HEK293 (cell line): Measurements from ENCODE around the gene PDE4D.
A peak's percentile ranks its signal among the peaks of the same experiment; 100 is the strongest.

Source experiments
- CTCF ChIA-PET: fragments of 350-600 bp; formaldehyde crosslinking; extraction: SDS; loops from one replicate; lab custom pipeline; 2021; ENCODE audit warnings: antibody characterized with exemption; lab: Yijun Ruan, JAX
- POLR2A ChIA-PET: fragments of 300-600 bp; formaldehyde crosslinking; extraction: SDS; loops from one replicate; lab custom pipeline; 2020; ENCODE audit warnings: antibody characterized with exemption, inconsistent platforms; lab: Yijun Ruan, JAX
- H3K27ac ChIP-seq: fragments of 200-500 bp; sonication (Bioruptor generic); 2 replicates; pipeline ENCODE4 v1.5.1; 2014; ENCODE audit warnings: low read depth, low read length, control low read depth, inconsistent platforms; ENCODE audit errors: extremely low read depth
- H3K36me3 ChIP-seq, 2 experiments: fragments of 200-500 bp in 1 of 2; sonication (Bioruptor generic) in 1 of 2; 1 replicate in 1 of 2; 2 replicates in 1 of 2; pipeline ENCODE4 v1.5.1; 2014 to 2017; ENCODE audit warnings: inconsistent platforms in 2 of 2, low read length in 2 of 2; ENCODE audit not compliant: control insufficient read depth in 2 of 2, insufficient read depth in 1 of 2
- H3K4me1 ChIP-seq: fragments of 200-500 bp; sonication (Bioruptor generic); 2 replicates; pipeline ENCODE4 v1.5.1; 2014; ENCODE audit warnings: mild to moderate bottlenecking, low read length, inconsistent platforms; ENCODE audit not compliant: control insufficient read depth, insufficient read depth
- H3K4me3 ChIP-seq: 2 replicates; pipeline ENCODE4 v1.5.1; 2011; ENCODE audit warnings: low read depth, mild to moderate bottlenecking, control low read depth, low read length, moderate library complexity
- H3K9me3 ChIP-seq: fragments of 200-500 bp; sonication (Bioruptor generic); 2 replicates; pipeline ENCODE4 v1.5.1; 2014; ENCODE audit warnings: low read depth, low read length, inconsistent platforms; ENCODE audit not compliant: control insufficient read depth, insufficient read depth
- ATF2 ChIP-seq: fragments of 450-650 bp; formaldehyde crosslinking; IDR thresholded peaks from 2 replicates; pipeline ENCODE4 v1.5.1; 2016; ENCODE audit warnings: missing biosample characterization, missing genetic modification characterization, low read depth
- CTCF ChIP-seq: fragments of 450-650 bp; formaldehyde crosslinking; IDR thresholded peaks from 2 replicates; pipeline ENCODE4 v1.5.1; 2016; ENCODE audit warnings: missing biosample characterization, missing genetic modification characterization
- HIC1 ChIP-seq: fragments of 450-650 bp; formaldehyde crosslinking; IDR thresholded peaks from 2 replicates; pipeline ENCODE4 v1.5.1; 2016; ENCODE audit warnings: missing biosample characterization, missing genetic modification characterization
- RBAK ChIP-seq: fragments of 450-650 bp; formaldehyde crosslinking; IDR thresholded peaks from 2 replicates; pipeline ENCODE4 v1.5.1; 2016; ENCODE audit warnings: missing biosample characterization, missing genetic modification characterization
- REPIN1 ChIP-seq: fragments of 450-650 bp; formaldehyde crosslinking; IDR thresholded peaks from 2 replicates; pipeline ENCODE4 v1.5.1; 2017; ENCODE audit warnings: missing biosample characterization, missing genetic modification characterization, low read depth
- SCRT1 ChIP-seq: fragments of 450-650 bp; formaldehyde crosslinking; IDR thresholded peaks from 2 replicates; pipeline ENCODE4 v1.5.1; 2016; ENCODE audit warnings: missing biosample characterization, missing genetic modification characterization, borderline replicate concordance
- SCRT2 ChIP-seq: fragments of 450-650 bp; formaldehyde crosslinking; IDR thresholded peaks from 2 replicates; pipeline ENCODE4 v1.5.1; 2016; ENCODE audit warnings: missing biosample characterization, missing genetic modification characterization
- ZFP69B ChIP-seq: fragments of 450-650 bp; formaldehyde crosslinking; IDR thresholded peaks from 2 replicates; pipeline ENCODE4 v1.5.1; 2016; ENCODE audit warnings: missing biosample characterization, missing genetic modification characterization
- ZNF114 ChIP-seq: fragments of 450-650 bp; formaldehyde crosslinking; IDR thresholded peaks from 2 replicates; pipeline ENCODE4 v1.5.0; 2017; ENCODE audit warnings: missing biosample characterization, missing genetic modification characterization
- ZNF132 ChIP-seq: fragments of 450-650 bp; formaldehyde crosslinking; IDR thresholded peaks from 2 replicates; pipeline ENCODE4 v1.5.1; 2017; ENCODE audit warnings: missing biosample characterization, missing genetic modification characterization, borderline replicate concordance
- ZNF169 ChIP-seq: fragments of 450-650 bp; formaldehyde crosslinking; IDR thresholded peaks from 2 replicates; pipeline ENCODE4 v1.5.1; 2016; ENCODE audit warnings: missing biosample characterization, missing genetic modification characterization
- ZNF23 ChIP-seq: fragments of 450-650 bp; formaldehyde crosslinking; IDR thresholded peaks from 2 replicates; pipeline ENCODE4 v1.5.1; 2016; ENCODE audit warnings: missing biosample characterization, missing genetic modification characterization, borderline replicate concordance
- ZNF239 ChIP-seq: fragments of 450-650 bp; formaldehyde crosslinking; IDR thresholded peaks from 2 replicates; pipeline ENCODE4 v1.5.1; 2016; ENCODE audit warnings: missing biosample characterization, missing genetic modification characterization
- ZNF302 ChIP-seq: fragments of 450-650 bp; formaldehyde crosslinking; IDR thresholded peaks from 2 replicates; pipeline ENCODE4 v1.5.1; 2016; ENCODE audit warnings: missing biosample characterization, missing genetic modification characterization, low read depth
- ZNF585B ChIP-seq: fragments of 450-650 bp; formaldehyde crosslinking; IDR thresholded peaks from 2 replicates; pipeline ENCODE4 v1.5.1; 2016; ENCODE audit warnings: missing biosample characterization, missing genetic modification characterization
- ZNF639 ChIP-seq: fragments of 450-650 bp; formaldehyde crosslinking; IDR thresholded peaks from 2 replicates; pipeline ENCODE4 v1.5.1; 2016; ENCODE audit warnings: missing biosample characterization, missing genetic modification characterization
- ZNF654 ChIP-seq: fragments of 450-650 bp; formaldehyde crosslinking; IDR thresholded peaks from 2 replicates; pipeline ENCODE4 v1.5.1; 2016; ENCODE audit warnings: low read depth, missing biosample characterization, missing genetic modification characterization
- ZNF692 ChIP-seq: fragments of 450-650 bp; formaldehyde crosslinking; IDR thresholded peaks from 2 replicates; pipeline ENCODE4 v1.5.1; 2016; ENCODE audit warnings: missing biosample characterization, missing genetic modification characterization
- ZNF701 ChIP-seq: fragments of 450-650 bp; formaldehyde crosslinking; IDR thresholded peaks from 2 replicates; pipeline ENCODE4 v1.5.1; 2016; ENCODE audit warnings: missing biosample characterization, missing genetic modification characterization
- ZNF76 ChIP-seq: fragments of 450-650 bp; formaldehyde crosslinking; IDR thresholded peaks from 2 replicates; pipeline ENCODE4; 2016; ENCODE audit warnings: low read depth, missing biosample characterization, missing genetic modification characterization, borderline replicate concordance
- ZXDB ChIP-seq: fragments of 450-650 bp; formaldehyde crosslinking; IDR thresholded peaks from 2 replicates; pipeline ENCODE4 v1.5.1; 2016; ENCODE audit warnings: missing biosample characterization, missing genetic modification characterization

Gene PDE4D

GRCh38 chr5:59387127-59387526, 506.4 kb downstream of the PDE4D start:
- Histone ChIP-seq H3K4me1 (no peaks in the 10 kb centered on the region), H3K27ac (no peak overlapping the region), H3K9me3 (no peaks in the 10 kb centered on the region), H3K4me3 (no peak overlapping the region), H3K36me3 (no peaks in the 10 kb centered on the region)
- peak; percentile 62; the same call in 1 of the 2 replicates for TF ChIP-seq SCRT1 (tag by site-specific recombination)
- no peak for TF ChIP-seq ZNF701 (tag by site-specific recombination)
- TF ChIP-seq ZNF23 = no peak
- no peak for TF ChIP-seq ZNF585B (tag by site-specific recombination)
- TF ChIP-seq SCRT2 = peak; percentile 83
- POLR2A ChIA-PET = no interaction called here
- CTCF ChIA-PET = interaction anchor here (0.5 to 6.8 kb wide), 8 partner anchors 9 to 426 kb away, joined by 3 to 68 read pairs (median 16); no protein-coding TSS in a partner anchor

- TF ChIP-seq ZNF239 (tag by site-specific recombination) = no peak
- TF ChIP-seq ZNF76 (tag by site-specific recombination) = no peak
- no peak for TF ChIP-seq ZNF302
- no peak for TF ChIP-seq REPIN1 (tag by site-specific recombination)
- no peak for TF ChIP-seq ZXDB (tag by site-specific recombination)
- TF ChIP-seq ZNF692 (tag by site-specific recombination) = no peak
- no peak for TF ChIP-seq SCRT2
- no peak for TF ChIP-seq ZFP69B (tag by site-specific recombination)
- TF ChIP-seq CTCF (tag by site-specific recombination) = no peak
- no peak for TF ChIP-seq RBAK
- no peak for TF ChIP-seq ZNF639 (tag by site-specific recombination)
- no peak for TF ChIP-seq ATF2 (tag by site-specific recombination)
- TF ChIP-seq ZNF114 = no peak
- TF ChIP-seq ZNF169 (tag by site-specific recombination) = no peak
- no peak for TF ChIP-seq HIC1
- TF ChIP-seq ZNF132 = no peak
- no peak for TF ChIP-seq ZNF654
- TF ChIP-seq, all 188 proteins: peak for 0
- POLR2A ChIA-PET = no interaction called here
- CTCF ChIA-PET = interaction anchor here (0.6 to 6.2 kb wide), 3 partner anchors 9 to 411 kb away, joined by 4 to 116 read pairs (median 5); no protein-coding TSS in a partner anchor
- Histone ChIP-seq H3K9me3 (no peaks in the 10 kb centered on the region), H3K27ac (no peak overlapping the region), H3K36me3 (no peaks in the 10 kb centered on the region), H3K4me1 (no peaks in the 10 kb centered on the region; the same call in 1 of the 2 replicates), H3K4me3 (no peak overlapping the region)
Measured at GRCh38 chr5:59385700-59386099, 507.8 kb downstream of the PDE4D start.
